A549 (cell line): ENCODE results near the gene PCBP4.

Source experiments
- CEBPB ChIP-seq, 2 experiments: fragments of >200 bp in 1 of 2; sonication (Bioruptor Twin) in 1 of 2; formaldehyde crosslinking in 1 of 2; IDR thresholded peaks; 2 replicates each; pipeline ENCODE4 v1.6.1; 2012 to 2016
- CHD2 ChIP-seq: fragments of 150-350 bp; IDR thresholded peaks from 2 replicates; pipeline ENCODE4 v1.6.1; 2014; ENCODE audit warnings: low read length; ENCODE audit not compliant: partially characterized antibody
- MAZ ChIP-seq: fragments of 150-350 bp; IDR thresholded peaks from 2 replicates; pipeline ENCODE4 v1.6.1; 2014; ENCODE audit warnings: antibody characterized with exemption, low read depth, low read length, borderline replicate concordance
- MYC ChIP-seq: IDR thresholded peaks from 2 replicates; pipeline ENCODE4 v1.6.1; 2012; ENCODE audit warnings: mild to moderate bottlenecking, inconsistent platforms, low read length, improper control_type of control experiment, borderline replicate concordance
- POLR2A ChIP-seq: IDR thresholded peaks from 2 replicates; pipeline ENCODE4 v1.6.1; 2012; ENCODE audit warnings: mild to moderate bottlenecking, low read length
- POLR2AphosphoS2 ChIP-seq: conservative IDR thresholded peaks from 2 replicates; pipeline ENCODE4 v1.6.1; 2012; ENCODE audit warnings: low read length, improper control_type of control experiment, inconsistent platforms
- RFX5 ChIP-seq: fragments of 450-650 bp; IDR thresholded peaks from 2 replicates; pipeline ENCODE4 v1.7.1; 2014; ENCODE audit warnings: antibody characterized with exemption, mild to moderate bottlenecking, moderate library complexity
- TF ChIP-seq, protein P1 (sequence below): fragments of >200 bp; sonication (Bioruptor Twin); formaldehyde crosslinking; IDR thresholded peaks from 3 replicates; pipeline ENCODE4 v1.5.1; 2016
- TF ChIP-seq, protein P2 (sequence below): fragments of 250-450 bp; sonication (Bioruptor Pico); IDR thresholded peaks from 2 replicates; pipeline ENCODE4 v1.5.0; 2021; ENCODE audit warnings: mild to moderate bottlenecking, moderate library complexity, borderline replicate concordance
- TF ChIP-seq, protein P3 (sequence below): fragments of 200-600 bp; sonication (generic); IDR thresholded peaks from 2 replicates; pipeline ENCODE4 v1.6.1; 2016; ENCODE audit warnings: antibody characterized with exemption, mild to moderate bottlenecking, moderate library complexity
- TF ChIP-seq, protein P4 (sequence below): fragments of >200 bp; sonication (Bioruptor Twin); formaldehyde crosslinking; IDR thresholded peaks from 3 replicates; pipeline ENCODE4 v1.6.1; 2016

DNA sequence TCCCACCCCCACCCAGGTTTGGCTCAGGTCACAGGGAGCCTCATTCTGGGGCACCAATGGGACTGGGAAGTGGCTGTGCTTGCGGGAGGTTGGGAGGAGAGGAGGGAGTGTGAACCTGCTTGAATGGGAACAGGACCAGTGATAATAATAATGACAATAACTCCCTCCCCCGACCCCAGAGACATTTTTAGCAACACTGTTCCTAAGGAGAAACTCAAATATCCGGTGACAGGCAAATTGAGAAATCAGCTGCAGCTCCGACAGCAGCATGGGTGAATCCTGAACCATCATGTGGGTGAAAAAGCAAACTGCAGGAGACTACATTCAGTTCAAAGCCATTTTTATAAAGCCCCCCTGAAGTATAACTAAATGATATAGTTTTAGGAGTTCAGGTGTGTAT, 40.0 kb upstream of the PCBP4 start:
- TF ChIP-seq, protein P1, sequence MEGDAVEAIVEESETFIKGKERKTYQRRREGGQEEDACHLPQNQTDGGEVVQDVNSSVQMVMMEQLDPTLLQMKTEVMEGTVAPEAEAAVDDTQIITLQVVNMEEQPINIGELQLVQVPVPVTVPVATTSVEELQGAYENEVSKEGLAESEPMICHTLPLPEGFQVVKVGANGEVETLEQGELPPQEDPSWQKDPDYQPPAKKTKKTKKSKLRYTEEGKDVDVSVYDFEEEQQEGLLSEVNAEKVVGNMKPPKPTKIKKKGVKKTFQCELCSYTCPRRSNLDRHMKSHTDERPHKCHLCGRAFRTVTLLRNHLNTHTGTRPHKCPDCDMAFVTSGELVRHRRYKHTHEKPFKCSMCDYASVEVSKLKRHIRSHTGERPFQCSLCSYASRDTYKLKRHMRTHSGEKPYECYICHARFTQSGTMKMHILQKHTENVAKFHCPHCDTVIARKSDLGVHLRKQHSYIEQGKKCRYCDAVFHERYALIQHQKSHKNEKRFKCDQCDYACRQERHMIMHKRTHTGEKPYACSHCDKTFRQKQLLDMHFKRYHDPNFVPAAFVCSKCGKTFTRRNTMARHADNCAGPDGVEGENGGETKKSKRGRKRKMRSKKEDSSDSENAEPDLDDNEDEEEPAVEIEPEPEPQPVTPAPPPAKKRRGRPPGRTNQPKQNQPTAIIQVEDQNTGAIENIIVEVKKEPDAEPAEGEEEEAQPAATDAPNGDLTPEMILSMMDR: no peak
- no peak for TF ChIP-seq MYC
- no peak for TF ChIP-seq CEBPB (IDR thresholded peaks at IDR 0.05)
- TF ChIP-seq, protein P2, sequence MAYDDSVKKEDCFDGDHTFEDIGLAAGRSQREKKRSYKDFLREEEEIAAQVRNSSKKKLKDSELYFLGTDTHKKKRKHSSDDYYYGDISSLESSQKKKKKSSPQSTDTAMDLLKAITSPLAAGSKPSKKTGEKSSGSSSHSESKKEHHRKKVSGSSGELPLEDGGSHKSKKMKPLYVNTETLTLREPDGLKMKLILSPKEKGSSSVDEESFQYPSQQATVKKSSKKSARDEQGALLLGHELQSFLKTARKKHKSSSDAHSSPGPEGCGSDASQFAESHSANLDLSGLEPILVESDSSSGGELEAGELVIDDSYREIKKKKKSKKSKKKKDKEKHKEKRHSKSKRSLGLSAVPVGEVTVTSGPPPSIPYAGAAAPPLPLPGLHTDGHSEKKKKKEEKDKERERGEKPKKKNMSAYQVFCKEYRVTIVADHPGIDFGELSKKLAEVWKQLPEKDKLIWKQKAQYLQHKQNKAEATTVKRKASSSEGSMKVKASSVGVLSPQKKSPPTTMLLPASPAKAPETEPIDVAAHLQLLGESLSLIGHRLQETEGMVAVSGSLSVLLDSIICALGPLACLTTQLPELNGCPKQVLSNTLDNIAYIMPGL (CRISPR knock-in tag): no peak
- TF ChIP-seq, protein P3, sequence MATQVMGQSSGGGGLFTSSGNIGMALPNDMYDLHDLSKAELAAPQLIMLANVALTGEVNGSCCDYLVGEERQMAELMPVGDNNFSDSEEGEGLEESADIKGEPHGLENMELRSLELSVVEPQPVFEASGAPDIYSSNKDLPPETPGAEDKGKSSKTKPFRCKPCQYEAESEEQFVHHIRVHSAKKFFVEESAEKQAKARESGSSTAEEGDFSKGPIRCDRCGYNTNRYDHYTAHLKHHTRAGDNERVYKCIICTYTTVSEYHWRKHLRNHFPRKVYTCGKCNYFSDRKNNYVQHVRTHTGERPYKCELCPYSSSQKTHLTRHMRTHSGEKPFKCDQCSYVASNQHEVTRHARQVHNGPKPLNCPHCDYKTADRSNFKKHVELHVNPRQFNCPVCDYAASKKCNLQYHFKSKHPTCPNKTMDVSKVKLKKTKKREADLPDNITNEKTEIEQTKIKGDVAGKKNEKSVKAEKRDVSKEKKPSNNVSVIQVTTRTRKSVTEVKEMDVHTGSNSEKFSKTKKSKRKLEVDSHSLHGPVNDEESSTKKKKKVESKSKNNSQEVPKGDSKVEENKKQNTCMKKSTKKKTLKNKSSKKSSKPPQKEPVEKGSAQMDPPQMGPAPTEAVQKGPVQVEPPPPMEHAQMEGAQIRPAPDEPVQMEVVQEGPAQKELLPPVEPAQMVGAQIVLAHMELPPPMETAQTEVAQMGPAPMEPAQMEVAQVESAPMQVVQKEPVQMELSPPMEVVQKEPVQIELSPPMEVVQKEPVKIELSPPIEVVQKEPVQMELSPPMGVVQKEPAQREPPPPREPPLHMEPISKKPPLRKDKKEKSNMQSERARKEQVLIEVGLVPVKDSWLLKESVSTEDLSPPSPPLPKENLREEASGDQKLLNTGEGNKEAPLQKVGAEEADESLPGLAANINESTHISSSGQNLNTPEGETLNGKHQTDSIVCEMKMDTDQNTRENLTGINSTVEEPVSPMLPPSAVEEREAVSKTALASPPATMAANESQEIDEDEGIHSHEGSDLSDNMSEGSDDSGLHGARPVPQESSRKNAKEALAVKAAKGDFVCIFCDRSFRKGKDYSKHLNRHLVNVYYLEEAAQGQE: no peak
- TF ChIP-seq POLR2A: no peak
- TF ChIP-seq RFX5: no peak
- TF ChIP-seq CHD2: no peak
- TF ChIP-seq, protein P4, sequence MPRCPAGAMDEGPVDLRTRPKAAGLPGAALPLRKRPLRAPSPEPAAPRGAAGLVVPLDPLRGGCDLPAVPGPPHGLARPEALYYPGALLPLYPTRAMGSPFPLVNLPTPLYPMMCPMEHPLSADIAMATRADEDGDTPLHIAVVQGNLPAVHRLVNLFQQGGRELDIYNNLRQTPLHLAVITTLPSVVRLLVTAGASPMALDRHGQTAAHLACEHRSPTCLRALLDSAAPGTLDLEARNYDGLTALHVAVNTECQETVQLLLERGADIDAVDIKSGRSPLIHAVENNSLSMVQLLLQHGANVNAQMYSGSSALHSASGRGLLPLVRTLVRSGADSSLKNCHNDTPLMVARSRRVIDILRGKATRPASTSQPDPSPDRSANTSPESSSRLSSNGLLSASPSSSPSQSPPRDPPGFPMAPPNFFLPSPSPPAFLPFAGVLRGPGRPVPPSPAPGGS: no peak
- no peak for TF ChIP-seq POLR2AphosphoS2
- TF ChIP-seq MAZ: no peak
